ENCODE measurements around the gene POLN.

POLN gene

DNA sequence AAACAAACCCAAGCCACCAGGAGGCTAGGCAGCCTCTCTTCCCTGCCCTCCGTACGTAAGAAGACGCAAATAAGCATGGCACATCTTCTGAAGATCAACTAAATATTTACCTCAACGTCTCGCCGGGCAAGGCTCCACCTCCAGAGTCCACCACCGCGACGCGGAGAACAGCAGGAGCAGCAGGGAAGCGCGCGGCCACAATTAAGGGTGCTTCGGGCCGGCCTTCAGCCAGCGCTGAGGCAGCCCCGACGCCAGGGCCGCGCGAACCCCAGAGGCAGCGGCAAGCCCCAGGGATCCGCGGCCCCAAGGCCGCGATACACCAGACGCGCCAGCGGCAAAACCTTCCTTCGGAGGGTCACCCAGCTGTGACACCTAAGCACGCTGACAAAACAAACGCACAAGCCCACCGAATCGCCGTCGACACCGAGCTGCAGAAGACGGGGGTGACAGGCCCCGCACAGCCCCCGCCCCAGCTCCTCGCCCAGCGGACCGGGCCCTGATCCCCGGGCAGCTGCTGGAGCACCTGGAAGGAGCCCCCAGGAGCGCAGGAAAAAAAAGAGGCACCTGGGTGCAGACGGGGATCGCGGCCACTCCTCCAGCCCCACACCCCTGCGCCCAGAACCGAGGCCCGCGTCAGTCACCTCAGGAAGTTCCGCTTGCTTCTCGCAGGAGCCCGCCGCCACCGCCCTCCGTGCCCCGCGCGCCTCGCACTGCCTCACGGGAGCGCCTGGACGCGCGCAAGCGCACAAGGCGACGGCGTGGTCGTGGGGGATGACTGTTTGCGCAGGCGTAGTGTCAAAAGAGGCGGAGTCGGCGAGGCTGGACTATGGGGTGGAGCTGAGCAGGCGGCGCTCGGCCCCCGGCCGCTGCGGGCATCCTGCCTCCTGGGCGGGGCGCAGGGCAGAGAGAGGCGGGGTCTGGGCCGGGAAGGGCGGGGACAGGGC lies at the start of gene POLN, which contains the start of gene HAUS3:
POLN (minus strand) TSS at position 712 of the 944 bp plus-strand sequence. CDS start 12,890 bp downstream, outside the sequence.
HAUS3 (minus strand) TSS at position 712 of the 944 bp plus-strand sequence. CDS start 1,175 bp downstream, outside the sequence.
- DNase-seq (ENCODE audit: low spot score): peak; percentile 99

DNA sequence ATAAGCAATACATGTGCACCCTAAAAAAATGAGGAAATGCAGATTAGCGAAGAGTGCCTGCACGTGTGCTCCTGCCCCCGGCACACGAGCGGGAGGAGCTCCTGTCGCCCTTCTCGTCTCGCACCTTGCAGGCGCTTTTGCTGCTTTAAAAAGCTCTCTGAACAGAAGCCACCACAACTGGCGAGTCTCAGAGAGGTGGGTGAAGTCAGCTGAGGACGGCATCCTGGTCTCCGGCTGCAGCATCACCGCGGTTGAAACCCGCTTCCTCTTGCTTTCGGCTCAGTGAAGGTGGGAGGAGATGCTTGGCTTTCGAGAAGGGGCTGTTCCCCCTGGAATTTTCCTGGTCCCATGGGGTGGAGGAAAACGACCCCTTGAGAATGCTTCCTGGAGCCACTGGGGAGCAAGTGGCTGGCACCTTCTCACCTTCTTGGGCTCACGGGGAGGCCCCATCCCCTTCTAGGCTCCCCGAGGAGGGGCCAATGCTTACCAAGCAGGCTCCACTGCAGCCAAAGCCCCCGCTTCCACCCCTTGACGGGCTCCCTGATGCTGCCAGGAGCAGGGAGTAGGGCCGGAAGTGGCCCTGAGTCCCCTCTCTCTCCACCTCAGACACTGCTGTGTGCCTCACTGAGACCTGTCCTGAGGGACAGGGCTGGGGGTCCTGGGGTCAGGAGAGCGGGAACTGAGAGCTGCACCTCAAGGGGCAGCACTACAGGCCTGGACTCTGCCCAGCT lies 49.2 kb upstream of the POLN start:
- no peak for DNase-seq (ENCODE audit: low spot score)

DNA sequence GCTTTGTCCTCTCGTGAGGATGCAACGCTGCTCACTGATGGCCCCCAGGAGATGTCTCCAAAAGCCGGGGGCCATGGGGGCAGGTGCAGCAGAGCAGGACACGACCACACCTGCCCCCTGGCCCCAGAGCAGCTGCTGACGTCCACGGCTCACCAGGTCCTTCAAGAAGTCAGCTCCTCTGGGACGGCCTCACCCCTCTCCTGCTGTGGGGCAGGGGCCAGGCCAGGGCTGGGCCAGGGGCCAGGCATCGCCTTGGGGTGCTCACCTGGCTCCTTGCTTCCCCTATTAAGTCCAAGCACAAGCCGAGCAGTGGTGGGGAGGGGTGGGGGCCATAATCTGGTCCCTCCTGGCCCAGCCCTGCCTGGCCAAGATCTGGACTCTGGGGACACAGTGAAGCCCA lies 48.6 kb upstream of the POLN start:
- DNase-seq (ENCODE audit: low spot score): no peak

DNA sequence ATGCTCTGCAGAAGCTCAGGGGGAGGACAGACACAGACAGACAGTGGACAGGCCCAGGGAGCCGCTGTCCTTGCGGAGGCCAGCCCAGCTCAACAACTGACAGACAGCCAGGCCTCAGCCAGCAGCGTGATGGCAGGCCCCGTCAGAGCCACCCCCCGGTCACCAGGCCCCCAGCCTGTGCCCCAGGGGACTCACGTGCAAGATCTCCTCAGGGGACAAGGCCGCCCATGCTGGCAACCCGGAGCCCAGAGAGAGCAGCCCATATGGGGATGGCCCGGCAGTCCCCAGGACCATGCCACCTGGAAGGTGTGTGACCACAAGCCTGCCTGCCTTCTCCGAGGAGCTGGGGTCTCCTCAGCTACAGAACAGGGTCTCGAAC lies 48.0 kb upstream of the POLN start:
- DNase-seq (ENCODE audit: low spot score): no peak

DNA sequence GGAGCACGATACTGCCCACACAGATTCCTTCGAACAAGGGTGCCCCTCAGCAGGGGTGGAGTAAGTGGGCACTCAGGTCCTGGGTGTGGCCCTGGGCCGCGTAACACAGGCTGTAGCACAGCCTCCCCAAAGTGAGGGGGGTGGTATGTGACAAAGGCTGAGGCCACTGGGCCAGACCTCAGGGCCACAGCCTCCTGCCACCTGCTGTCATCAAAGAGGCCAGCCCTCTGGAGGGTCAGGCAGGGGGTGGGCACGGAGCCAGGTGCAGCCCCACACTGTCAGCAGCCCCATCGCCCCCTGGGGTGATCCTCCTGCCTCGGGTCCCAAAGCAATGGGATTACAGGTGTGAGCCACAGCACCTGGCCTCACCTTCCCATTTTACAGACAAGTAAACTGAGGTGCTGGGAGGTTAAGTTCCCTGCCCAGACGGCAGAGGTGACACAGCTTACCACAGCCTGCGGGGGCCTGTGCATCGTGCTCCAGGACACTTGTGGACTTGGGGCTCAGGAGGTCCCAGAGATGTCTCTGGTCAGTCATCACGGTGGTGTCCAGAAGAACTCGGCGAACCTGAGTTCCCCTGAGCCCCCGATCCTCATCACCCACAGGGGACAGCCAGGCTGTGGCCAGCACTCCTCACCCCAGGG lies 47.5 kb upstream of the POLN start:
- DNase-seq (ENCODE audit: low spot score): no peak

DNA sequence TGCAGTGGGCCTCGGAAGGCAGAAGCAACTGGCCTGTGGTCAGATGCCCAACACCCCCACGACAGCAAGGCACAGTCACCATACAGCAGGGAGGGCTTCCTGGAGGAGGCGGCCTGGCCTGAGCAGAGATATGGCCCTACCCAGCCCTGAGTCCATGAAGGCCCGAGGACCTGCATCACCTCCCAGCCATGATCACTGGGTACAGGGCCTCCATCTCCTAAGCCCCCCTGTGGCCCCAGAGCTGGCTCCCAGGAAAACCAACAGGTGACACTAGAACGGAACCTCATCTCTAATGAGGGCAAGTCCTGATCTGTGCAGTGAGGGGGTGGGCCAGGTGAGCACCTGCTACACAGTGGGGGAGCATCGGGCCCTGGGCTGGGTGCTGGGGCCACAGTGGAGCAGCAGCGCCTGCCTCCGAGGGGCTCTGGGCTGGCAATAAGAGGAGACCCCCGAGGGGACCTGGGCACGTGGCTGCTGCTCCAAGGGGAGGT lies 46.2 kb upstream of the POLN start:
- no peak for DNase-seq (ENCODE audit: low spot score)

DNA sequence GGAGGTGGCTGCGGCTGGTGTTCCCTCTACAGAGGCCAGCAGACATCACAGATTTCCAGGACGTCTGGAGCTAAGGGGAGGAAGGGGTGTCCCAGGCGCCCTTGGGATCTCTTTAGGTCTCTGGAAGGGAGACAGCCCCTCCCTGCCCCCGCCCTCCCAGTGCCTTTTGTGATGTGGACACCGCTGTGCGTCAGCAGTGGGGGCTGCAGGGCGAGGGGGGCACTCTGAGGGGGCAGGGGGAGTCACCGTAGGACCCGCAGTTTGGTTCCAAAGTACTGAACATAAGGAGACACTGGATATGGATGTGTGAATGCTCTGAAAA lies 45.6 kb upstream of the POLN start:
- no peak for DNase-seq (ENCODE audit: low spot score)

DNA sequence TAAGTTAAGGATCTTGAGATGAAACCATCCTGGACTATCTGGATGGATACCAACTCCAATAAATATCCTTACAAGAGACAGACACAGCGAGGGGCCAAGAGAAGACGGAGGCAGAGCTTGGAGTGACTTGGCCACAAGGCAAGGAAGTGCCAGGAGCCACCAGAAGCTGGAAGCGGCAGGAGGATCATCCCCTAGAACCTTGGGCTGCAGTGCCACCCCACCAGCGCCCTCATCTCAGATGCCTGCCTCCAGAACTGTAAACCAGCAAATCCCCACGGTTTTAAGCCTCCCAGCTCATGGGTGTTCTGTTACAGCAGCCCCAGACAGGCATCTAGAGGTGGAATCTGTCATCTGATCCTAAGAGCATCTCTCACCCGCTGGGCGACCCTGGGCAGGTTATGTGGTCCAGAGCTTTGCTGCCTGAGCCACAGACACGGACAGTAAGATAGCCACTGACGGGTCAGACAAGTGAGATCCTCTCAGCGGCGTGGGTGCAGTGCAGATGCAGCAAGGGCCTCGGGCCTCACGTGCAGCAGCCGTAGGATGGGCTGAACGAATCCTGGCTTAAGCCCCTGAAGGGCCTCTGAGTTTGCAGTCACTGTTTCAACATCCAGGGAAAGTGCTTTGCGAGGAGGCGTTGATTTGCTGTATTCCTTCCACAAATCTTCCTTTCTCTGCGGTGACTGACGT lies 45.1 kb upstream of the POLN start:
- DNase-seq (ENCODE audit: low spot score): no peak

DNA sequence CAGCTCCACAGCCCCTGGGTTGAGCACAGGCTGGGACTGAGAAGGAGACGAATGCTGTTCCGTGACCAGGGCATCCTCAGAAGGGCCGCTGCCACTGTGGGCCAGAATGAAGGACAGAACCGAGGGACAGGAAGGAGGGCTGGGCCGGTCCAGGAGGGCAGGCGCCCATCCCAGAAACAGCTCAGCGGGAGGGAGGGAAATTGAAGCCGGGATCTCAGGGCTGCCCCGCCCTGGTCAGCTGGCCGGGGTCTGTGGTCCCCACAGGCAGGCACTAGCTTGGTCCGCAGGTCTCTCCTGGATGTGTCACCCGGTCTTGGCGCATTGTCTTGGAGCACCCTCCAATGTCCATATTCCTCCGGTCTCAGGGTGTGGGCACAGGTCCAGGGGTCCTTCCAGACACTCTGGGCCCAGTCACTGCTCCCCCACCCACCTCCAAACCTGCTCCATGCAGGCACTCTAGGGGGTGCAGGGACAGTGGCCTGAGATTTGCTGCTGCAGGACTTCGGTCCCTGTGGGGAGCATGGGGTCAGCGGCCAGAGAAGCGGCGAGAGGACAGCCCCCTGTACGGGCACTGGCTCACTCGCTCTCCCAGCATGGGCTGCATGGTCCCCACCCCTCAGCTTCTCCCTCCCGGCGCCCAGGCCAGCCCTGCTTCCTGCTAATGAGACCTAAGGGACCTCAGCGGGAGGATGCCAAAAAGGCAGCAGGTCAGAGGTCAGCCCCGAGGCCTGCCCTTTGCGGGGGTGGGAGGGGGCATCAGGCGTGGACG lies 43.9 kb upstream of the POLN start:
- DNase-seq (ENCODE audit: low spot score): no peak

DNA sequence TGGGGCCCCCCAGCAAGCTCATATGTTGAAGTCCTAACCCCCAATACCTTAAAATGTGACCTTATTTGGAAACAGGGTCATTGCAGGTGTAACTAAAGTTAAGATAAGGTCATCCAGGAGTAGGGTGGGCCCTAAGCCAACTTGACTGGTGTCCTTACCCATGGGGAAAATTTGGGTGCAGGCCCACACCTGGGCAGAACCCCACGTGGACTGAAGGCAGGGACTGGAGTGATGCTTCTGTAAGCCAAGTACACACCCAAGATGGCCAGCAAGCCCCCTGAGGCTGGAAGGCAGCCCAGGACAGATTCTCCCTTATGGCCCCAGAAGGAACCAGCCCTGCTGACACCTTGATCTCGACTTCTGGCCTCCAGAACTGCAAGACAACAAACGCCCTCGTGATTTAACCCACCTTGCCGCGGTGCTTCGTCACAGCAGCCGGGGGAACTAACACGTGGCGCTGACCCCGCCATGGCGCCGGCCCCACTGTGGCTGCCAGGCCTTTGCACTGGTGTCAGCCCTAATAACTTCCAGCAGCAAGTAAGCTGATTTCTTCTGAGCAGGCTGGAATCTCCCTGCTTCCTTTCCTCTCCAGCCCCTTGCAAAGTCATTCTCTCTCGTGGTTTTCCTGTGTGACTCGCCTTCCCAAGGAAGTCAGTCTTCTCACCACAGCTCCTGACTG lies 43.2 kb upstream of the POLN start:
- DNase-seq (ENCODE audit: low spot score): no peak

DNA sequence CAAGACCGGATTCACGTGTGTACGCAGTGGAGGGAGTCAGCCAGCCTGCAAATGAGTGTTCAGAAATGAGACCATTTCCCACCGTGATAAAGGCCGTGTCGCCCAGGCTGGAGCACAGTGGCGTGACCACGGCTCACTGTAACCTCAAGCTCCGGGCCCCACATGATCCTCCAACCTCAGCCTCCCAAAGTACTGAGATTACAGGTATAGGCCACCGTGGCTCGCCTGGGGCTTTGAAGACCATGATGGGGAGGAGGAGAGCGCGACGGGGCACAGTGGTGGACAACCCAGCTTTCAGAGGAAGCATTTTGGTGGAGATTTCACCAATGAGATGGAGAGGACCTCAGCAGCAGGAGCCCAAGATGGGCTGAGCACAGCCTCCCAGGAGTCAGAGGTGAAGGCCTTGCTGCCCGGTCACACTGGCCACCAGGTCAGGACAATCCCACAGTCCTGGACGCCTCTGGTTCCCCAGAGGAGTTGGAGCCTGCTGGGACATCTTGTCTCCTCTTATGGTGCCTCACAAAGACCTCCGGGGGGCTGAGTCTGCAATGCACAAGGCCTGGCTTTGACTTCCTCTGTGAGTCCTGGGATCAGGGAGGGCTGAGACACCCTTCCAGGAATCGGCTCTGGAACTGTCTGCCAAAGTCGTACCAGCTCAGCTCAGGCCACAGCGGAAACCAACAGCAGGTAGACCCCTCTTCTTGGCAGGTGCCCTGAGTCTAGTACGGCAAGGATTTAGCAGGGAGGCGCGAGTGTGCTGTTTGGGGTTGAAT lies 42.4 kb upstream of the POLN start:
- no peak for DNase-seq (ENCODE audit: low spot score)

DNA sequence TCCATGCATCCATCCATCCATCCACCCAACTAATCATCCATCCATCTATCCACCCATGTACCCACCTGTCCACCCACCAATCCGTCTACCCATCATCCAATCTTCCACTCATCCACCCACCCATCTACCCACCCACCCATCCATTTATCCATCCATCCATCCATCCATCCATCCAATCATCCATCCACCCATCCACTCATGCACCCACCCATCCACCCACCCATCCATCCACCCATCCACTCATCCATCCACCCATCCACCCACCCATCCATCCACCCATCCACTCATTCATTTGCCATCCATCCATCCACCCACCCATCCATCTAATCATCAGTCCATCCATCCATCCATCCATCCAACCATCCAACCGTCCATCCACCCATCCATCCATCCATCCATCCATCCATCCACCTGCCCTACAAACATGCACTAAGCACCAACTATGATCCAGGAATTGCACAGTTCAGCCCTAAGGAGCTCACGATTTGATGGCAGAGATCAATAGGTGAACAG lies 41.3 kb upstream of the POLN start:
- no peak for DNase-seq (ENCODE audit: low spot score)

DNA sequence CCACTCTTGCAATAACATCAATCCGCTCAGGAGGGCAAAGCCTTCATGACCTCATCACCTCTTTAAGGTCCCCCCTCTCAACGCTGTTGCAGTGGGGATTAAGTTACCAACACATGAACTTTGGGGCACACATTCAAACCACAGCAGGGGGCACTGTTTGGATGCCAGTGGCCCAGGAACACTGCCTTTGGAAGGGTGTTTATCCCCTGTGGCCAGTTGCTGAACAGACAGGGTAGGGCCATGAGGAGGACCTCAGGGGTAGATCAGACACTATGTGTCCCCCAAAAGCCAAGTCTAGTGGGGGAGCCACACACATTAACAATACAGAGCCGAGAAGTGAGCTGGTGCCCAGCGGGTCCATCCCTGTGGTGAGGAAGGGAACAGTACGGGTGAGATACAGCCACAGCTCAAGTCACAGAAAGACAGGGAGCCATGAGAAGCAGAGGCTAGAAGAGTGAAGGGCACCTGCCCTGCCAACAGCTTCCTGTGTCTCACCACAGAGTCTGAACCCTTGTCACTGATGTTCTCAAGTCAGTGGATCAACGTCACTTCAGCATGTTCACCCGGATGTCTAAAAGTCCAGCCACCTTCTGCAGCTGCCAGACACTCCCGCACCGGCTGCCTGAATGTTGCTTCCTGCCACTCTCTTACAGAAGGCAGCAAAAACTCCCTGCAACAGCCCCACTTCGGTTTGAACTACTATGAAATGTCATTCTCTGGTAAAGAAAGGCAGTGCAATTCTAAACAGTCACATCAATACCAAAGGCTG lies 39.8 kb upstream of the POLN start:
- no peak for DNase-seq (ENCODE audit: low spot score)

DNA sequence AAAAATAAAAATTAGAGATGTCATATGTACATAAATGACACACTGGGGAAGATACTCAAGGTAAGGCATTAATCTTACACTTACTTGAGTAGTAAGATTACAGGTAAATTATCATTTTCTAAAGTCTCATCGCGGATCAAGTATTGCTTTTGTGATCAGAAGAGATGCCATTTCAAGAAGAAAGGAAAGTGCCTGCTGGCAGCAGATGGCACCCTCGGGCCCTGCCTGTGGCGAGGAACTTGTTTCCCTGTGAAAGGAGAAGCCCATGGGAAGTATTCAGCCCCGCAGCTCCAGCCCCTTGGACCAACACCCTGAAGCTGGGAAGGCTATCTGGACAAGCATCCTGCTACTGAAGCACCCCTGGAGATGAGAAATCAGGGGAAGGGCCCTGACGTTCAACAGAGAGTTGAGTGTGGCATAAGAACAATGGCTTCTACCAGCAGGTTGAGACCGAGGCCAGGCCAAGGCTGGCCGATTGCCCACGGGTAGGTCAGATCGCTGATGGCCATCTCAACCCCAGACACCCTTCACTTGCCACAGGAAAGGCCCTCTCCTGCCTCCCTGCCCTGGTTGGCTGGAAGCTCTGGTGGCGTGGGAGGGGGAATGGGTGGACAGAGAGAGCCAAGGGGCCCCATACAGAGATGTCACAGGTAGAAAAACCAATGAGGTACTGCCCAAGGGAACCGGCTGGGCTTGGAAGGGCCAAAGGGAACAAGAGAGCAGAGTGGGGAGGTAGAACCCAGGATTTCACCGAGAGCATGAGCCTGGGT lies 38.8 kb upstream of the POLN start:
- no peak for DNase-seq (ENCODE audit: low spot score)

DNA sequence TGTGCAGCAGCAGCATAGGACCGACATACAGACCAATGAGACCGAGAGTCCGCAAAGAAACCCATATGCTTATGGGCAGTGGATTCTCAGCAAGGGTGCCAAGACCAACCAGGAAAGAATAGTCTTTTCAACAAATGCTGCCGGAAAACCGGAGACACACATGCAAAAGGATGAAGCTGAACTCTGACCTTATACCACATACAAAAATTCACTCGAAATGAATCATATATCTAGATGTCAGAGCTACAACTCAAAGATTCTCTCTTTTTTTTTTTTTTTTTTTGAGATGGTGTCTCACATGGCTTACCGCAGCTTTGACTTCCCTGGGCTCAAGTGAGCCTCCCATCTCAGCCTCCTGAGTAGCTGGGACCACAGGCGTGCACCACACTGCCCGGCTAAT lies 36.0 kb upstream of the POLN start:
- no peak for DNase-seq (ENCODE audit: low spot score)

DNA sequence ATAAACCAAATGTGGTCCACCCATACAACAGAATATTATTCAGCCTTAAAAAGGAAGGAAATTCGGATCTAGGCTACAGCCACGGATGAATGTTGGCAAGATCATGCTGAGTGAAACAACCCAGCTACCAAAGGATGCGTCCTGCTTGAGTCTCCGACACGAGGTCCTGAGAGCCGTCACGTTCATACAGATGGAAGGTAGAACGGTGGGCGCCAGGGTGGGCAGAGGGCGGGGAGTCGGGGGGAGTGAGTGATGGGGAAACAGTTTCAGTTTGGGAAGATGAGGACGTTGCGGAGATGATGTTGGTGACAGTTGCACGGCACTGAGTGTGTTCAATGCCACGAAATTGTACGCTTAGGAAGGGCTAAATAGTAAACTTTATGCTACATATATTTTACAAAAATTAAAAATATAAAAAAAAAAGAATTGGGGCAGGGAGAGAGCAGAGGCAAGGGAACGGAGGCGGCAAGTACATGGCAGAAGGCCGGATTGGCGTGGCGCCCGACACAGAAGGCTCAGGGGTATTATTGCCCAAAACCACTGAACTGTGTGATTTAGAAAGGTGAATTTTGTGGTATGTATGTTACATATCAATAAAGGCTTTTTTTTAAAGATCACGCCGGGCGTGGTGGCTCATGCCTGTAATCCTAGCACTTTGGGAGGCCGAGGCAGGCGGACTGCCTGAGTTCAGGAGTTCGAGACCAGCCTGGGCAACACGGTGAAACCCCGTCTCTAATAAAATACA lies 34.8 kb upstream of the POLN start:
- no peak for DNase-seq (ENCODE audit: low spot score)

DNA sequence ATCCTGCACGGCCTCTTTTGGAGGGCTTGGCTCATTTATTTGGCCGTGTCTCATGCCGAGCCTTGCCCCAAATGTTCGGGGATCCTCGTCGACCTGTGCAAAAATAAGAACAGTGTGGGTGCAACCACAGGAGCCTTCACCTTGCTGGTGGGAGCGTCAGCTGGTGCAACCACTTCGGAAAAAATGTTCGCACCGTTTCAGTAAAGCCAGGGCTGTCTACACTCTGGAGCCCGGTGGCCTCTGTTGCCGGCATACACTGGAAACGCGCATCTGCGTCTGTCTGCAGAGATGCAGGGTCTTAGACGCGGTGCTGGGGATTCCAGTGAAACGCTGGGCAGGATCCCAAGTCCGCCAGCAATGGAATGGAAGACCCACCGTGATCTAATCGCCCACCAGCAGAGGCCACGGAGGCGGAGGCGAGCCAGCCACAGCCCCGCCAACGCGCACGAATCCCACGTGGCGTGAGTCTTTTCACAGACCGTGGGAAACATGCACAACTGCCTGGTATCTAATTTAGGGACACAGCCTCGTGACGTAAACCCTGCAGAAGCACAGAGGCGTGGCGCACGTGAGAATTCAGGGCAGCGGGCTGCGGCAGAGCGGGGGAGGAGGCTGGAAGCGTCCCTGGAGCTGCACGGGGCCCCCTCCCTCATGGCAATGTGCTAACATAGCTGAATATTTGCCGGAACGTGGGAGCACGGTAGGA lies 33.8 kb upstream of the POLN start:
- no peak for DNase-seq (ENCODE audit: low spot score)
